SH-SY5Y (cell line): ENCODE results near the gene N4BP2L1.

ENCODE experiments used
- GATA2 ChIP-seq: IDR thresholded peaks from 2 replicates; pipeline ENCODE4 v1.6.1; 2011; ENCODE audit warnings: mild to moderate bottlenecking, low read depth, low read length
- GATA3 ChIP-seq: IDR thresholded peaks from 2 replicates; pipeline ENCODE4 v1.6.1; 2011; ENCODE audit warnings: low read depth, mild to moderate bottlenecking, low read length, moderate library complexity

DNA sequence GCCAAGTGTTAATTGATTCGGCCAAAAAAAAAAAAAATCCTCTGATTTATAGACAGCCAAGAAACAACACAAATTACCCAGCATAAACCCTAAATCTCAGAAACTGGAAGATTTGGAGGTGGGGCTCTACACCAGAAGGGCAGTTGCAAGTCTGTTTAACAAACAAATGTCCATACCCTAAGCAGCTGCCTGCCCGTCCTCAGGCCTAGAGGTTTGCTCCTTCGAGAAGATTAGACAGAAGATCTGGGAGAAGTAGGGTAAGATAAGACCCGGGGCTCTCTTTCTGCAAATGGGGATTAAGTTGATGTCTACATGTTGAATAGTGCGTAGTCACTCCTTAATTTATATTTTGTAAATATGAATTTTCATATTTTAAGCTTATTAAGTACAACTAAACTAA, 3.4 kb upstream of the N4BP2L1 start:
- TF ChIP-seq GATA2 (no peak), GATA3 (no peak)
